HG02885 (cell line): ENCODE measurements around the gene DESI1.
"Not testable (repeated sequence)": the region's sequence is repeated elsewhere in the genome, so short reads cannot be mapped to it uniquely, and the experiment has no call there.

Experiments
- ATAC-seq: cut with Tn5 transposase; IDR thresholded peaks from one replicate; pipeline ENCODE4 v1.9.1; 2021; ENCODE audit warnings: mild to moderate bottlenecking; ENCODE audit not compliant: unreplicated experiment, poor library complexity

DESI1 gene

DNA sequence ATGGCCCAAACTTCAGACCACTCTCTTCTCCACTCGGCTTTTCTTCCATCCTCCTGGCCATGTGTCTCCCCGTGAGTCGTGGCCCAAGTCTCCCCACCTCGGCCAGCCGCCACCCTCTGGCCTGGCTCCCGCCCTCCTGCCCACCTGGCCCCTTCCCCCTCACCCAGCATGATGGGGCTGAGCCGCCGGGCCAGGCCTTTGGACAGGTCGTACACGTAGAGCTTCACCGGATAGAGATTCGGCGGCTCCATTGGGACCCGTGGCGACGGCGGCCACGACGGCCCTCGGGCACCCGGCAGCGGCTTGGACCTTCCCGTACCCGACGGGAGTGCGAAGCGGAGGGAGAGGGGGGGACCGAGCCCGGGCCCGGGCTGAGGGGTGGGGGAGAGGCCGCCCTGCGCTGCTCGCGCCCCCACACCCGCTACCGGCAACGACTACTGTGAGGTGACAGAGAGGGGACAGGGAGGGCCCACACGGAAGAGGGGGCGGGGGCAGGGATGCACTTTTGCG is at the start of gene DESI1:
DESI1 (minus strand) TSS at position 455 of the 510 bp plus-strand sequence; CDS start at position 251, 204 bp downstream.
- peak; percentile 22 for ATAC-seq

DNA sequence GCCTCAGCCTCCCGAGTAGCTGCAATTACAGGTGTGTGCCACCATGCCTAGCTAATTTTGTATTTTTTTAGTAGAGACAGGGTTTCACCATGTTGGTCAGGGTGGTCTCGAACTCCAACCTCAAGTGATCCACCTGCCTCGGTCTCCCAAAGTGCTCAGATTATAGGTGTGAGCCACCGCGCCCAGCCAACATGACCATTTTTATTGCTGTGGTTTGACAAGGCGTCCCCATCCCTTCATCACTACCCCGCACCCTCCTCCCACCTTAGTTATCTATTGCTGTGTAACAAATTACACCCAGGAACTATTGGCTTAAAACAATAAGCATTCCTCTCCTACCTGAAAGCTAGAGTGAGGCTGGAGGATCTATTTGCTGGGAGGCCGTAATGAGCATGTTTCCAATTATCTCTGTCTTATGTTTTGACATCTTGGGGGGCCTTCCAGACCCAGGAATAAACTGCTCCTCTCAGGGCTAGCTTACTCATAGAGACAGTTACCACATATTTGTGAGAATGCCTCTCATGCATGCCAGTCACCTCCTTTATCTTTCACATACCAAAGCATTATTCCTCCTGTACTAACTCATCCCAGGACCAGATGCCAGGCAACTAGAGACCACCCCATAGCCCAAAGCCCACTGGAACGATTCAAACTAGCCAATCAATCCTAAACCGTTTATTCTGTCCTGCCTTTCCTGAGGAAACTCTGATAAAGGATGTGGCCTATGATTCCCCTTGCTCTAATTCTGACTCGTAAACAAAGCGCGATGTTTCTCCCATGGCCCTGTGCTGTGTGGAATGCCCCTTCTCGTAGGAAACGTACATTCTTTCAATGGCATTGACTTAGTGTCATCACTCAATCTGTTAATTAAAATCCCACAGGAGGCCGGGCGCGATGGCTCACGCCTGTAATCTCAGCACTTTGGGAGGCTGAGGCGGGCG is 48.4 kb upstream of the DESI1 start:
- ATAC-seq = no peak

DNA sequence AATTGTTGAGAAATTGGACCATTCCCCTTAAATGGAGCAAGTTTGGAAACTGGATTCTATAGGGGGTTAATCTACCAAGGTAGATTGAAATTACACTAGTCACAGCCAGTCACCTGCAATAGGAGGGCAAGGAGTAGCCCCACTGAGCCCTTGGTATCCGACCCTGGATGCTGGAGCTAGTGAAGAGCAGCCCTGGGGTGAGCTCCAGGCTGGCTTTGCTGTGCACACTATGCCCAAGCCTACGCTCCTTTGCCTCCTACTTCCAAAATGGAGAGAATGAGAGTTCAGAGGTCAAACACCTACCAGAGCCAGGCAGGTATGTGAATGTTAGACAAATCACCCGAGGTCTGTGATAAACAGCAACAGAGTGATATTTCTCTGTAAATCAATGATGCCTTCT is 44.1 kb upstream of the DESI1 start:
- ATAC-seq = no peak

GRCh38 chr22:41664490-41664889 is 43.6 kb upstream of the DESI1 start:
- no peak for ATAC-seq

- not testable (repeated sequence) for ATAC-seq
These were observed 42.8 kb upstream of the DESI1 start for GRCh38 chr22:41663594-41663993.

GRCh38 chr22:41661713-41662112 is 40.9 kb upstream of the DESI1 start:
- ATAC-seq = no peak

DNA sequence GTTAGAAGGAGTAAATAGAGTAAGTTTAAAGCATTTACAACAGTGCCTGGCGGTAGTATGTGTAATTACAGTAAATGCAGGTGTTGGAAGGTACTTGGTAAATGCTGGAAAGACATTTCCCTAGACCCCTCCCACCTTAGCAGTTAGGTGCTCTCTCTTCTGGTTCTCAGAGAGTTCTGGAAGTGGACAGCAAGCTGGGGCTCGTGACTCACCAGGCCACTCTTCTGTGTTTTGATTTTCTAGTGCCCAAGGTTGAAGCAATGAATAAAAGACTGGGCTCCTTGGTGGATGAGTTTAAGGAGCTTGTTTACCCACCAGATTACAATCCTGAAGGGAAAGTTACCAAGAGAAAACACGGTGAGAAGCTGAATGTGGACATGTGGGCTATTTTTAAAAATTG is 40.2 kb upstream of the DESI1 start:
- ATAC-seq = no peak

GRCh38 chr22:41660416-41660815 is 39.6 kb upstream of the DESI1 start:
- no peak for ATAC-seq

DNA sequence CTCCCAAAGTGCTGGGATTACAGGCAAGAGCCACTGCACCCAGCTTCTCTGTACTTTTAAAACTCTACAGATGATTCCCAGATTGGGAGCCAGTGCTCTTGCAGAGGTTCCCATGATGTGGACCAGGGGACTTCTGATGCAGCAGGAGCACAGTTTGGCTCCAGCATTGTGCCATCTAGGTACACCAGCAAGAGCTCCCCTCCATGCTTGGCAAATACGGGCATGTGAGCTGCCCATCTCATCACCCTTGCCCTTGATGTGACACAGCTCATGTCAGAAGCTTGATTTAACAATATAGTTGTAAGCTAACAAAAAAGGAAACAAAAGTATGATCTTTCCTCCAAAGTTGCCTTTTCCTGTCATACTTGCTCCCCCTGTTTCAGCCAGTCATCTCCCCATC is 39.1 kb upstream of the DESI1 start:
- ATAC-seq = no peak

DNA sequence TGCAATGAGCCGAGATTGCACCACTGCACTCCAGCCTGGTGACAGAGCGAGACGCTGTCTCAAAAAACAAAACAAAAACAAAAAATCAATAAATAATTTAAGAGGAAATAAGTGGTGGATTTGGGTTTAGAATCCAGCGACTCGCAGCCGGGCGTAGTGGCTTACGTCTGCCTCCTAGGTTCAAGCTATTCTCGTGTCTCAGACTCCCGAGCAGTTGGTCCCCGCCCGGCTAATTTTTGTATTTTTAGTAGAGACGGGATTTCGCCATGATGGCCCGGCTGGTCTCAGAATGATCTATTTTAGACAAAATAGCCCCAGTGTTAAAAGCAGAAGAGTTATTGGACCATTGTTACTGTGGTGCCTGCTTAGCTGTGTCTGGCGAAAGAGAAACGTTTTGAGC is 38.0 kb upstream of the DESI1 start:
- ATAC-seq = no peak

DNA sequence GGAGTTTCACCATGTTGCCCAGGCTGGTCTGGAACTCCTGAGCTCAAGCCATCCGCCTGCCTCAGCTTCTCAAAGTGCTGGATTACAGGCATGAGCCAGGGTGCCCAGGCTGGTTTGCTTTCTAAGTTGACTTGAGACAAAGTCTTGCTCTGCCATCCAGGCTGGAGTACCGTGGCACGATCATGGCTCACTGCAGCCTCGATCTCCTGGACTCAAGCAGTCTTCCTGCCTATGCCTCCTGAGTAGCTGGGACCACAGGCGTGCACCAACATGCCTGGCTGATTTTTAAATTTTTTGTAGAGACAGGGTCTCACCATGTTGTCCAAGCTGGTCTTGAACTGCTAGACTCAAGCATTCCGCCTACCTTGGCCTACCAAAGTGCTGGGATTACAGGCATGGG is 36.9 kb upstream of the DESI1 start:
- ATAC-seq = no peak

DNA sequence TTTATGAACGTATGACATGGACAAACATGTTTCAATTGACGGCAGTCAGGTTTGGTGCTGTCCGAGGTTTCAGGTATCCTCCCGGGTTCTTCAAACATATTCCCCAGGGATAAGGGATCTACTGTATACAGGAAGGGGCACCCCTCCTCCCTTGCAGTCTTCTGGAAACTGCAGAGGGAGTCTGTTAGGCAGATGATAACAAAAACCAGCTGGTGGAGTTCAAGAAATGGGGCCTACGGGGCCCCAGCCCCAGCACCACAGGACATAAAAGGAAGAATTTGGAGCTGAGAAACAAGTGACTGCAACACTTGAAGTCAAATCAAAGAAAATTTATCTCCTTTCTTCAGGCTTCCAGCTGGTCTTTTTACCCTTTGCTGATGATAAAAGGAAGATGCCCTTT is 35.7 kb upstream of the DESI1 start:
- ATAC-seq = no peak

DNA sequence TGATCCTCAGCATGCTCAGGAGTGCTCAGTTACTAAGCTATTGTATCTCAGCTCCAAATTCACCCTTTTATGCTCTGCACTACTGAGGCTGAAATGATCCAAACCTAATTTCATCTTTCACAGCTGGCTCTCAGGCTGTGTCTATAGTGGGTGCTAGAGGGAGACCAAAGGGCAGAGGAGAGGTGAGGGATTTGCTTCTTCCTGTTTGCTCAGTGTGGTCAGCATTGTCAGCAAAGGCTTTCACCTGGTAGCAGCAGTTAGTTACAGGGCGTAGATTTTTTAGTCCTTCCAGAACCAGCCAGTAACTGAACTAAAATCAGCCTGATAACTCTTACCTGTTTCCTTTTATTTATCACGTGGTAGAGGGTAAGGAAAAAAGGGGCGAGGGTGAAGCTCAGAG is 33.5 kb upstream of the DESI1 start:
- ATAC-seq = no peak

DNA sequence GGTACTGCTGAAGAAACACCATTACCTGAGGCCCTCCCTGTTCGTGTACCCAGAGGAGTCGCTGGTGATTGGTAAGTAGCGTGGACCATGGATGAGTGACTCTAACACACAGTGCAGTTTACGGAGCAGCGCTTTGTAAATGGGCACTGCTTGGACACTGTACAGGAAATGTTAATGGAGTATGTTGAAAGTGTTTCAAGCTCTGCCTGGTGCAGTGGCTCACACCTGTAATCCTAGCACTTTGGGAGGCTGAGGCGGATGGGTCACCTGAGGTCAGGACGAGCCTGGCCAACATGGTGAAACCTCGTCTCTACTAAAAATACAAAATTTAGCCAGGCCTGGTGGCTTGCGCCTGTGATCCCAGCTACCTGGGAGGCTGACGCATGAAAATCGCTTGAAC is 30.0 kb upstream of the DESI1 start:
- no peak for ATAC-seq

- no peak for ATAC-seq
These were observed 29.4 kb upstream of the DESI1 start for GRCh38 chr22:41650229-41650628.

DNA sequence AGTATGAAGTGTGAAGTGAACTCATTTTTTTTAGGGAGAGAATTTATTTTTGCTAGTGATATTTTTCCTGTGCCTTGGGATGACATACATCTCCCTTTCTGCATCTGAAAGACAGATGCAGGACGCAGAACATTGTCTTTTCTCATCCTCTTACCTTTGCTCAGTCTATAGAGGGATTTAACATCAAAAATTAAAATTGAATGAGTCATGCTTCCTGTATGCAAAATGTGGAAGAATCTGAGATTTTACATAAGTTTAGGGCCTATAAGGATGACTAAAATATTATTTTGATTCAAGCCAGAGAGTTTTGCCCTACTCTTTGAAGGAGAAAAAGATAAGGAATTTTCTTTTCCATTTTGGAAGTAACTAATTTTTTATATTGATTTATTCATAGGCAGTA is 27.6 kb upstream of the DESI1 start:
- no peak for ATAC-seq

DNA sequence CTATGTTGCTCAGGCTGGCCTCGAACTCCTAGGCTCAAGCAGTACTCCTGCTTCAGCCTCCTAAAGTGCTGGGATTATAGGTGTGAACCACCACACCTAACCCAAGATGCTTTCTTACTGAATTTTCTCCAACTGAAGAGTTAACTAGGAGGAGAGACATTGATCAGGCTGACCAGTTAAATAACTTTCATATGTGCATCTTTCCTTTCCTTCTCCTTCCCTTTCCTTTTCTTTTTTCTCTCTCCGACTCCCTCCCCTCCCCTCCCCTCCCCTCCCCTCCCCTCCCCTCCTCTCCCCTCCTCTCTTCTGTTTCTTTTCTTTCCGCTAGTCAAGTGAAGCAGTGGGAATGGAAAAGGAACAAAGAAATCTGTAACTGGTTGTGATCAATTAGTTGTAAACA is 26.9 kb upstream of the DESI1 start:
- ATAC-seq = no peak

DNA sequence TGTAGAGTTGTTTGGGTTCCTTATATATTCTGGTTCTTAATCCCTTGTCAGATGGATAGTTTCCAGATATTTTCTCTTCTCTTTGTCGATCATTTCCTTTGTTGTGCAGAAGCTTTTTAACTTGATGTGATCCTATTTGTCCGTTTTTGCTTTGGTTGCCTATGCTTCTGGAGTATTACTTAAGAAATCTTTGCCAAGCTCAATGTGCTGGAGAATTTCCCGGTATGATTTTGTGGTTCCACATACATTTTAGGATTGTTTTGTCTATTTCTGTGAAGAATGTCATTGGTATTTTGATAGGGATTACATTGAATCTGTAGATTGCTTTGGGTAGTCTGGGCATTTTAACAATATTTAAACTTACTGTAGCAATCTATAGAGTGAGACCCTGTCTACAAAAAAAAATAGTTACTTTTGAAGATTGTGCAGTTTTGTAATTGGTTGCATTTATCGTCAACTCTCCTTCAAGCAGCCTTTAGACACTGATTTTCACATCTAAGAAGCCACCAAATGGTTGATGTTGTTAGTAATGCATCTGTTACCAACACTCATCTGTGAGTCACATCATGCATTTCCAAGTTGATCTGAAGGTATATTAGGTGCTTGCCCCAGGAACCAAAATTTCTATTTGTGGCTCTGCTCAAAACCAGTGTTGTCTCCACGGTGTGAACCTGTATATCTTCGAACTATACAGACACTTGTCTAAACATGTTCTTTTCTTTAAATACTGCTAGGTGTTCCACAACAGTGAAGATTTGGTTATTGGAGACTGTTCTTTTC is 21.7 kb upstream of the DESI1 start:
- no peak for ATAC-seq

DNA sequence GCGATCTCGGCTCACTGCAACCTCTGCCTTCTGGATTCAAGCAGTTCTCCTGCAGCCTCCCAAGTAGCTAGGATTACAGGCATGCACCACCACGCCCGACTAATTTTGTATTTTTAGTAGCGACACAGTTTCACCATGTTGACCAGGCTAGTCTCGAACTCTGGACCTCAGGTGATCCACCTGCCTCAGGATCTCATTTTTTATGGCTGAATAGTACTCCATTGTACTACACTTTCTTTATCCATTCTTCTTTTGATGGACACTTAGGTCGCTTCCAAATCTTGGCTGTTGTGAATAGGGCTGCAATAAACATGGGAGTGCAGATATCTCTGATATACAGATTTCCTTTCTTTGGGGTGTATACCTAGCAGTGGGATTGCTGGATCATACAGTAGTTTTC is 21.0 kb upstream of the DESI1 start:
- no peak for ATAC-seq

DNA sequence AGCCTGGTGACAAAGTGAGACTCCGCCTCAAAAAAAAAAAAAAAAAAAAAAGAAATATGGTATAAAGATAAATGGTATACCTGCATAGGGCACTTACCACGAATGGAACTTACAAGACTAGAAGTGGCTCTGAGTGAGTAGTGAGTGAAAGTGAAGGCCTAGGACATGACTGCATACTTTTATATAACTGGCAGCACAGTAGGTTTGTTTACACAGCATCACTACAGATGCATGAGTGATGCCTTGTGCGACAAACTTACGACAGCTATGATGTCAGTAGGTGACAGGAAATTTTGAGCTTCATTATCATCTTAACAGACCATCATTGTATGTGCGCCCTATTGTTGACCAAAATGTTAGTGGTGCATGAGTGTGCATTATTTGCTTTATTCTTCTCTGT is 17.9 kb upstream of the DESI1 start:
- ATAC-seq = no peak

- no peak for ATAC-seq
These were observed 17.3 kb upstream of the DESI1 start for GRCh38 chr22:41638124-41638523.
